Astrocyte of the spinal cord (primary cell): Measurements from ENCODE around the gene IL11RA.

Experiments
- DNase-seq: peaks from one replicate; pipeline ENCODE4 v3.0.0; 2011; ENCODE audit warnings: low read depth, low spot score
- H3K4me3 ChIP-seq: 2 replicates; pipeline ENCODE4 v1.5.1; 2011; ENCODE audit warnings: low read depth, mild to moderate bottlenecking, low read length, moderate library complexity
- in situ Hi-C: cut with HindIII; loops from 2 replicates; pipeline ENCODE4 v1.10.0; 2017; ENCODE audit warnings: low sequenced_read_pairs
- TF ChIP-seq, protein P1 (sequence below): IDR thresholded peaks from 2 replicates; pipeline ENCODE4 v1.5.1; 2012; ENCODE audit warnings: low read depth, mild to moderate bottlenecking, low read length, inconsistent platforms

The IL11RA gene

DNA sequence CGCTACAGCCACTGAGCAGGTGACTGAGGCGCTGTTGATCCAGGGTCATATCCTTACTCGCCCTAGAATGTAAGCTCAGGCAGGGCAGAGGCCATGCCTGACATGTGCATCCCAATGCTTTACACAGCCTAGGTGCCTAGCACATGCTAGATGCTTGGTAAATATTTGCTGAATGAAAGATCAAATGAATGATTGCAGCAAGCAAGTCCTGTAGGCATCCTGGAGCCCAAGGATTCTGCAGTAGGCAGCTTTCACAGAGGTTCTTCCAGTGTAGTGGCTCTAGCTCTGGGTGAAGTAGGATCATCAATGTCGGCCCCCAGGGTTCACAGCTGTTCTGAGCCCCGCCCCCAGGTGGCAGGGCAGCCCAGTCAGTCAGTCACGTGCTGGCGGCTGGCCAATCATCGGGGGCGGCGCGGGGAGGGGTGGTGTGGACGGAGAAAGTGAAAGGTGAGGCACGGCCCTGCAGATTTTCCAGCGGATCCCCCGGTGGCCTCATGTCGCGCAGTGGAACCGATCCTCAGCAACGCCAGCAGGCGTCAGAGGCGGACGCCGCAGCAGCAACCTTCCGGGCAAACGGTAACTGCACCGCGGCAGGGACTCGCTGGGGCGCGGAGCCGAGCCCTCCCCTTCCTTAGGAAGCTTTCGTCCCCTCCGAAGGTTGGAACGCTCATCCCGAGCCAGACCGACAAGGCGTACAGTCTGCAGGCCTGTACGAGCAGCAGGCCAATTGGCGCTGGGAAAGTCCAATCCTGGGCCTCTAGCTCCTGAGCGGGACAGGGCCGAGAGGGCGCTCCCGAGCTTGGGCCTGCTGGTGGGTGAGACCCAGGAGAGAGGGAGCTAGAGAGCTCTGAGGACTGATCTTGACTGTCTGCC, 5.5 kb upstream of the IL11RA start, which contains the start of gene GALT:
TSS of gene GALT (plus strand) at position 465 of the 873 bp plus-strand sequence. CDS start at position 495, 30 bp downstream.
- in situ Hi-C loops = no loop called here
- TF ChIP-seq, protein P1, sequence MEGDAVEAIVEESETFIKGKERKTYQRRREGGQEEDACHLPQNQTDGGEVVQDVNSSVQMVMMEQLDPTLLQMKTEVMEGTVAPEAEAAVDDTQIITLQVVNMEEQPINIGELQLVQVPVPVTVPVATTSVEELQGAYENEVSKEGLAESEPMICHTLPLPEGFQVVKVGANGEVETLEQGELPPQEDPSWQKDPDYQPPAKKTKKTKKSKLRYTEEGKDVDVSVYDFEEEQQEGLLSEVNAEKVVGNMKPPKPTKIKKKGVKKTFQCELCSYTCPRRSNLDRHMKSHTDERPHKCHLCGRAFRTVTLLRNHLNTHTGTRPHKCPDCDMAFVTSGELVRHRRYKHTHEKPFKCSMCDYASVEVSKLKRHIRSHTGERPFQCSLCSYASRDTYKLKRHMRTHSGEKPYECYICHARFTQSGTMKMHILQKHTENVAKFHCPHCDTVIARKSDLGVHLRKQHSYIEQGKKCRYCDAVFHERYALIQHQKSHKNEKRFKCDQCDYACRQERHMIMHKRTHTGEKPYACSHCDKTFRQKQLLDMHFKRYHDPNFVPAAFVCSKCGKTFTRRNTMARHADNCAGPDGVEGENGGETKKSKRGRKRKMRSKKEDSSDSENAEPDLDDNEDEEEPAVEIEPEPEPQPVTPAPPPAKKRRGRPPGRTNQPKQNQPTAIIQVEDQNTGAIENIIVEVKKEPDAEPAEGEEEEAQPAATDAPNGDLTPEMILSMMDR = peak; percentile 64
- peak within 1 kb of the TSS; percentile 83 for H3K4me3 ChIP-seq
- DNase-seq = peak; percentile 84

DNA sequence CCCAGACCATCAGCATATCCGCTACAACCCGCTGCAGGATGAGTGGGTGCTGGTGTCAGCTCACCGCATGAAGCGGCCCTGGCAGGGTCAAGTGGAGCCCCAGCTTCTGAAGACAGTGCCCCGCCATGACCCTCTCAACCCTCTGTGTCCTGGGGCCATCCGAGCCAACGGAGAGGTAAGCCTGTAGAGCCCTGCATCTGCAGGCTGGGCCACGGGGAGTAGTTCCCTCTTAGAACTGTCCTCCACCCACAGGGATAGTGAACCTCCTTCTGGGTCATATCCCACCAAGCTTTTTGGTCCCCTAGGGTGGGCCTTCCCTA, 4.9 kb upstream of the IL11RA start:
- no peak for DNase-seq
- peak overlapping the region; percentile 83 for H3K4me3 ChIP-seq
- in situ Hi-C loops = no loop called here
- TF ChIP-seq, protein P1 = no peak

DNA sequence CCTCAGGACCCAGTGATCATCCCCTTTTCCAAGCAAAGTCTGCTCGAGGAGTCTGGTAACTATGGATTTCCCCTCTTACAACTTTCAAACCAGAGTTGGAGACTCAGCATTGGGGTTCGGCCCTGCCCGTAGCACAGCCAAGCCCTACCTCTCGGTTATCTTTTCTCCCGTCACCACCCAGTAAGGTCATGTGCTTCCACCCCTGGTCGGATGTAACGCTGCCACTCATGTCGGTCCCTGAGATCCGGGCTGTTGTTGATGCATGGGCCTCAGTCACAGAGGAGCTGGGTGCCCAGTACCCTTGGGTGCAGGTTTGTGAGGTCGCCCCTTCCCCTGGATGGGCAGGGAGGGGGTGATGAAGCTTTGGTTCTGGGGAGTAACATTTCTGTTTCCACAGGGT, 4.3 kb upstream of the IL11RA start:
- TF ChIP-seq, protein P1 = no peak
- peak overlapping the region; percentile 83 for H3K4me3 ChIP-seq
- DNase-seq = no peak
- in situ Hi-C loops = no loop called here

DNA sequence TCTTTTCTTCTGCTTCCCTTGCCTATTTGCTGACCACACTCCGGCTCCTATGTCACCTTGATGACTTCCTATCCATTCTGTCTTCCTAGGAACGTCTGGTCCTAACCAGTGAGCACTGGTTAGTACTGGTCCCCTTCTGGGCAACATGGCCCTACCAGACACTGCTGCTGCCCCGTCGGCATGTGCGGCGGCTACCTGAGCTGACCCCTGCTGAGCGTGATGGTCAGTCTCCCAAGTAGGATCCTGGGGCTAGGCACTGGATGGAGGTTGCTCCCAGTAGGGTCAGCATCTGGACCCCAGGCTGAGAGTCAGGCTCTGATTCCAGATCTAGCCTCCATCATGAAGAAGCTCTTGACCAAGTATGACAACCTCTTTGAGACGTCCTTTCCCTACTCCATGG, 3.3 kb upstream of the IL11RA start:
- TF ChIP-seq, protein P1 = no peak
- no peak overlapping the region for H3K4me3 ChIP-seq
- DNase-seq = no peak
- in situ Hi-C loops = no loop called here

DNA sequence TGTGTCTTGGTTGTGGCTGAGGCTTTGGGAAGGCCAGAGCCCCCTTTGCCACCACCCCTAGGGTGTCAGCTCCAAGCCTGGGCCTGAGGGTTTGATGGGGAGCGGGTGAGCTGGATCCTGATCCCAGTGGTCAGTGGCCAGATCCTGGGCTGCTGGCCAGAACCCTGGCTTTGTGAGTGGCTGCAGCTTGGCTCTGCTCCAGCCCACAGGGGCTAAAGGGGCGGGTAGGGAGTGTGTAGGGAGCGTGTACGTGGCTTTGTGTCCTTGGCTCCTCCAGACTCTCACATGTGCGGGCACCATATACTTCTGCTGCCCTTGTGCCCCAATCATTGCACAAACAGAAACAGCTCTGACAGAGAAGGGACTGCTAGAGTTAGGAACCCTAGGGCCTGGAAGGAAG, 1.2 kb upstream of the IL11RA start:
- H3K4me3 ChIP-seq = no peak overlapping the region
- DNase-seq = peak; percentile 52
- in situ Hi-C loops = no loop called here
- TF ChIP-seq, protein P1 = no peak

DNA sequence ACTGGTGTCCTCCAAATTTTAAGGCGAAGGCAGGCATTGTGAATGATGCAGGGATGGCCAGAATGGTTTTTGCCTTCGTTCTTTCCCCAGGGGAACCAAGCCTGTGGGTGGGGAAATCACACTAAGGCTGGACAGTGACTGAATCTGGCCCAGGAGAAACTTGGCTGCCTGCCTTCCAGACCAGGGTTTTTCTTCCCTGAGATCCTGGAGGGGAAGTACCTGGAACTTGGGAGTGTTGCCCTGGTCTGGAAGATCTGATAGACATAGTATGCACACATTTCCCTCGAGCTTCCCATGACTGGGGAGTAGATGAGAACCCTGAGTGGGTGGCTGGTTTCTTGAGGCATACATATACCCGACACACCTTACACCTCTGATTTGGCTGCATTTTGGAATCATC, 664 bp upstream of the IL11RA start:
- TF ChIP-seq, protein P1 = no peak
- peak overlapping the region; percentile 35 for H3K4me3 ChIP-seq
- DNase-seq = peak; percentile 18
- in situ Hi-C loops = no loop called here
